Retinal pigment epithelial cell (primary cell): ENCODE data around the gene RALGAPA2.
A peak's percentile ranks its signal among the peaks of the same experiment; 100 is the strongest.

Experiments used
- DNase-seq: peaks from one replicate; pipeline ENCODE4 v3.0.0-alpha.2; 2010; ENCODE audit warnings: low read depth
- H3K4me3 ChIP-seq: 2 replicates; pipeline ENCODE4 v1.5.1; 2011; ENCODE audit warnings: mild to moderate bottlenecking, low read length, control low read depth, moderate library complexity
- TF ChIP-seq, protein P1 (sequence below): conservative IDR thresholded peaks from 2 replicates; pipeline ENCODE4 v1.5.1; 2011; ENCODE audit warnings: low read depth, low read length, control low read depth, inconsistent platforms

The RALGAPA2 gene

DNA sequence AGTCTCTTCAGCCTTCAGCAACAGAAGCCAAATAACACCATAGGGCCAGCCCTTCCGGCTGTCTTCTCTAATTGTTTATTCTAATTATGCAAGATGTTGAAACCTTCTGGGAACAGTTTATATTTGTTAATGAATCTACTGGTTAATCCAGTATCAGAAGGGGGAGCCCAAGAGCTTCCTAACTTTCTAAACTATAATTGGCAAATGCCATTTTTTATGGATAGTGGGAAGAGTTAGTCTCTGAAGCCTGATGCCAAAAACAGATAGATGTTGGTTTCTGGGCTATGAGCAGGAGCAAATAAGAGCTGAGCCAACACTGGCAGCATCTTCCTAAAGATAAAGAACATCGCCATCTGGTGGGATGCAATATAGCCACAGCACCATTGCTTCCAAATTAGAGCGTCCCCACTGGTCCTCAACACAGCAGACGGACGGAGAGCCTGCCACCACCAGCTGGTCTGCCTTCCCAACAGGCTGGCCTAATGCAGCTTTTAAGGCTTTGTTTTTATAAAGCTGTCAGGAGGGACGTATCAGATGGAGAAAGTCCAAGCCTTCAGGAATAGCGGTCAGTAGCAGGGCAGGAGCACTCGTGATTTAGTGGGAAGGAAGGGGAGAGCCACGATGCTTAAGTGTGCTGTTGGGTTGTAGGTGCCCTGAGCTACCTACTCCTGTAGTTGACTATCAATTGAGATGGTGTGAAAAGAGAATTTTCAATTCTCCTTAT, 118.8 kb downstream of the RALGAPA2 start:
- no peak for DNase-seq
- TF ChIP-seq, protein P1, sequence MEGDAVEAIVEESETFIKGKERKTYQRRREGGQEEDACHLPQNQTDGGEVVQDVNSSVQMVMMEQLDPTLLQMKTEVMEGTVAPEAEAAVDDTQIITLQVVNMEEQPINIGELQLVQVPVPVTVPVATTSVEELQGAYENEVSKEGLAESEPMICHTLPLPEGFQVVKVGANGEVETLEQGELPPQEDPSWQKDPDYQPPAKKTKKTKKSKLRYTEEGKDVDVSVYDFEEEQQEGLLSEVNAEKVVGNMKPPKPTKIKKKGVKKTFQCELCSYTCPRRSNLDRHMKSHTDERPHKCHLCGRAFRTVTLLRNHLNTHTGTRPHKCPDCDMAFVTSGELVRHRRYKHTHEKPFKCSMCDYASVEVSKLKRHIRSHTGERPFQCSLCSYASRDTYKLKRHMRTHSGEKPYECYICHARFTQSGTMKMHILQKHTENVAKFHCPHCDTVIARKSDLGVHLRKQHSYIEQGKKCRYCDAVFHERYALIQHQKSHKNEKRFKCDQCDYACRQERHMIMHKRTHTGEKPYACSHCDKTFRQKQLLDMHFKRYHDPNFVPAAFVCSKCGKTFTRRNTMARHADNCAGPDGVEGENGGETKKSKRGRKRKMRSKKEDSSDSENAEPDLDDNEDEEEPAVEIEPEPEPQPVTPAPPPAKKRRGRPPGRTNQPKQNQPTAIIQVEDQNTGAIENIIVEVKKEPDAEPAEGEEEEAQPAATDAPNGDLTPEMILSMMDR, result peak; percentile 62

DNA sequence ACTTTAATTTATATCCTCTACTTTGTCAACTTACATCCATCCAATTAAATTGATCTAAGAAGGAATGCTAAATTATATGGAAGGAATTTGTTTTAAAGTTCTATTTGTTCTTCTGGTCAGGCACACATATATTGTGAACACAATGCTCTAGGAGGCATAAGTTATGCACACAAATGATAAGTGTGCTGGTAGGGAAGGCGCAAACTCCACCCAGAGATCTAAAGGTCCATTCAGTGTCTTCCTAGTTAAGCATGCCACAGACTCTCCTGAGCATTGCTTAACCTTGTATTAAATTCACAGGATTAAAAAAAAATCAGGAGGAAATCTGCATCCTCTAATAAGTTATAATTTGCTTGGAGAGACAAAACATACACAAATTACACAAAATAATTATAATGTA, 127.3 kb downstream of the RALGAPA2 start:
- H3K4me3 ChIP-seq, result no peak overlapping the region
- TF ChIP-seq, protein P1, result no peak
- DNase-seq, result no peak

More for the DNA sequence above, 118.8 kb downstream of the RALGAPA2 start:
- no peak overlapping the region for H3K4me3 ChIP-seq

DNA sequence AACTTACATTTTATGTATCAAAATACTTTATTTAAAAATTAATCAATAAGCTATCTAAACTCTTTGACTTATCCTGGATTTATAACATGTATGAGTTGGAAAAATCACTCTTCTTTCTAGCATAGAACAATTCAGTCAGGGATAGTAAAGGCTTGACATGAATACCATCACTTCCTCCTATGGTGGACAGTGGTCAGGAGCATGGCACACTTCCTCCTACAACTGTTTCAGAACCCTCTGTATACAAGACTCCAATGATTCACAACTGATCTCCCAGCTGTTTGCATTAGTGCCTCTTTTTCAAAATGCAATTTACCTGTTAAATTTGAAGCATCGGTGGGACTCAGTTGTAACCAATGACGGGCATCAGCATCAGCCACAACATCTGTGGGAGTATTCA, 129.7 kb downstream of the RALGAPA2 start:
- TF ChIP-seq, protein P1, result no peak
- DNase-seq, result no peak
- no peak overlapping the region for H3K4me3 ChIP-seq

DNA sequence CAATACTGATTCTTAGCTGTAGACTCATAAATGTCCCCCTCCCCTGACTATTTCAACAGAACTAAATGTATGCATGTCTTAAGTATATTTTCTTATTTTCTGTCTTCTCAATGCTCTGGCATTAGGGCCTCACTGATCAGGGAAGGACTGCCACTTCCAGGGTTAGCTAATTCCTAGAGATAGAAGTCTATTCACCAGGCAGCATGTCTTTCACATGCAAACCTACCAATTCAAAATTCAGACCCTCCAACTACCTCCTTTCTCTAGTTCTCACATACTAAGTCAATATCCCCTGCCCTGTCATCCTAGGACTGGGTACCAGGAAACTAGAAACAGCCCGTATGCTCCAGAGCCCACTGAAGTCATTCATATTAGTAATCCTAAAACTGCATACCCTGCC, 132.3 kb downstream of the RALGAPA2 start:
- H3K4me3 ChIP-seq, result no peak overlapping the region
- DNase-seq, result no peak
- TF ChIP-seq, protein P1, result no peak

DNA sequence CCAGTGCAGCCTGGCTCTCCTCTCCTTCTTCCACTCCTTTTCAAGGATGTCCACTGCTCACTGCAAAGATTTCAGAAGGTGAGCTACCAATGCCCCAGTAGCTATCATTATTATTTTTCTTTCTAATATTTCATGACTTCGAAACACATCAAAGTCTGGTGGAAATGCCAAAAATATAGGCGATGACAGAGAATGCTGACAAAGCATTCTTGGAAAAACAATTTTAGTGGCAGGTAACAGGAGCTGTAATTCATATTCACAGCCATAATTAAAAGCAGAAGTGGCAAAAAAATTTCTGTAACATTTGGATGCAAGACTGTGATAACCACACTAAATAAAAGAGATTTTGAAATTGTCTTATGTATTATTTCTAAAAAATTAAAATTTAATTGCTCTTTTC, 133.6 kb downstream of the RALGAPA2 start:
- DNase-seq, result no peak
- H3K4me3 ChIP-seq, result no peak overlapping the region
- TF ChIP-seq, protein P1, result no peak

DNA sequence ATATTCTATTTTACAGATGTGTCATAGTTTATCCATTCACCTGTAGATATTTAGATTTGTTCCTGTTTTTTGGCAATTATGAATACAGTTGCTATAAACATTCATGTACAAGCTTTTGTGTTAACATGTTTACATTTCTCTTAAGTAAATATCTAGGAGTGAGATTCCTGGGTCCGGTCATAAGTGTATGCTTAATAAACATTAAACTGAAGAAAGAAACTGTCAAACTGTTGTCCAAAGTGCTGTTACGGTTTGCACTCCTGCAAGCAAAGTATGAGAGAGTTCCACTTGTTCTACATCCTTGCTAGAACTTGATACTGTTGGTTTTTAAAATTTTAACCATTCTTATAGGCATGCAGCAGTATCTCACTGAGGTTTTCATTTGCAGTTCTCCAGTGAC, 138.6 kb downstream of the RALGAPA2 start:
- H3K4me3 ChIP-seq, result no peak overlapping the region
- TF ChIP-seq, protein P1, result no peak
- no peak for DNase-seq

DNA sequence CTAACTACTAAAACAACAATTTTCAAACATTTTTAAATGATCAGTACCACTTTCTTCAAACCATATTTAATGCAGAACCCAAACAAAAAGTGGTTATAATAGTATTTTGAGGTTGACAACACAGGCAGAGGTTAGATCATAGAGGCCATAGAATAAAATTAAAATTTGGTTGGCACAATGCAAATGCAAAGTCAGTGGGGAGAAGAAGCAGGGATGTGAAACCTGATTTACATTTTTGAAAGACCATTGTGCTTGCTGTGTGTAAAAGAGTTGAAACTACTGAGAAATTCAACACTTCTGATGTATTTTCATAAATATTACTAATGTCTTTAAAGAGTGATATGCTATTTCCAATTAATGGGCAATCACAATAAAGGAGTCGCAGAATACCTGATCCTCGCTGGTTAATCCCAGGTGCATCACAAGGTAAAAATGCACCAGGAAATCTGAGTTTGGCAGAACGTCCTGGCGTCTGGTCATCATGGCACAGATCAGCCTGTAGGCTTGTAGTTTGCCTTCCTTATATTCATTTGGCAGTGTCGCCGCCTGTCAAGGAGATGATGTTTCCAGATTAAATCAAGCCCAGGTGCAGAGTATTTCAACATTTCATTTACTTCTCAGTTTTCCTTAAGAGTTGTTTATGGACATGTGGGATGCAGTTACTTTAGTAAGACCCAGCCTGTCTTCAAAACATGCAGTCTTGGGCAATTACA, 141.2 kb downstream of the RALGAPA2 start:
- no peak for DNase-seq
- H3K4me3 ChIP-seq, result no peak overlapping the region
- TF ChIP-seq, protein P1, result no peak
